GM18517 (cell line): ENCODE measurements around the gene DMAC2.
"Not testable (repeated sequence)": the region's sequence is repeated elsewhere in the genome, so short reads cannot be mapped to it uniquely, and the experiment has no call there.

Source experiments
- ATAC-seq: cut with Tn5 transposase; IDR thresholded peaks from one replicate; pipeline ENCODE4 v1.9.1; 2021; ENCODE audit warnings: mild to moderate bottlenecking, moderate library complexity; ENCODE audit not compliant: unreplicated experiment

Gene DMAC2

GRCh38 chr19:41439441-41440222 is at the start of gene DMAC2:
Gene DMAC2, minus strand, starts transcription at chr19:41439912. Its CDS starts 13 bp downstream, at chr19:41439899.
- ATAC-seq, result peak; percentile 87

- not testable (repeated sequence) for ATAC-seq
Measured at GRCh38 chr19:41486953-41487352, 47.2 kb upstream of the DMAC2 start.

GRCh38 chr19:41484822-41485221 is 45.1 kb upstream of the DMAC2 start:
- ATAC-seq, result no peak

GRCh38 chr19:41480336-41480735 is 40.6 kb upstream of the DMAC2 start:
- no peak for ATAC-seq

GRCh38 chr19:41479757-41480191 is 40.1 kb upstream of the DMAC2 start:
- ATAC-seq, result no peak

GRCh38 chr19:41478875-41479756 is 39.4 kb upstream of the DMAC2 start:
- no peak for ATAC-seq

- ATAC-seq, result no peak
Measured at GRCh38 chr19:41478171-41478570, 38.5 kb upstream of the DMAC2 start.

GRCh38 chr19:41476583-41476982 is 36.9 kb upstream of the DMAC2 start:
- ATAC-seq, result no peak

GRCh38 chr19:41463257-41464256 is 23.8 kb upstream of the DMAC2 start:
- not testable (repeated sequence) for ATAC-seq

- no peak for ATAC-seq
Measured at GRCh38 chr19:41462497-41462896, 22.8 kb upstream of the DMAC2 start.

GRCh38 chr19:41457241-41457640 is 17.5 kb upstream of the DMAC2 start:
- peak; percentile 87 for ATAC-seq

- ATAC-seq, result no peak
Measured at GRCh38 chr19:41456342-41456918, 16.7 kb upstream of the DMAC2 start.

- ATAC-seq, result no peak
Measured at GRCh38 chr19:41455936-41456335, 16.2 kb upstream of the DMAC2 start.

GRCh38 chr19:41452584-41453275 is 13.0 kb upstream of the DMAC2 start:
- ATAC-seq, result no peak

GRCh38 chr19:41449865-41450178 is 10.1 kb upstream of the DMAC2 start:
- ATAC-seq, result no peak

- ATAC-seq, result peak; percentile 73
Measured at GRCh38 chr19:41449079-41449864, 9.6 kb upstream of the DMAC2 start.

GRCh38 chr19:41447732-41448332 is 8.1 kb upstream of the DMAC2 start:
- ATAC-seq, result no peak

- ATAC-seq, result no peak
Measured at GRCh38 chr19:41445575-41445974, 5.9 kb upstream of the DMAC2 start.
